Upper lobe of left lung (tissue), 4 donors: ENCODE data around the gene GADD45A.
A peak's percentile ranks its signal among the peaks of the same experiment; 100 is the strongest.

Experiments
- EP300 ChIP-seq, 4 donors: sonication (generic); formaldehyde crosslinking; IDR thresholded peaks; one replicate each; pipeline ENCODE4 v1.5.1; 2017; ENCODE audit warnings: antibody characterized with exemption in 4 of 4, control low read depth in 2 of 4
- POLR2A ChIP-seq, 4 donors: fragments of 450-650 bp; IDR thresholded peaks; one replicate each; pipeline ENCODE4 v1.5.1; 2016 to 2017; ENCODE audit warnings: antibody characterized with exemption in 4 of 4, mild to moderate bottlenecking in 2 of 4
- TF ChIP-seq, protein P1 (sequence below), 6 experiments: fragments of 450-650 bp in 4 of 6; fragments of 200-600 bp in 2 of 6; sonication (generic) in 2 of 6; IDR thresholded peaks; one replicate each; pipeline ENCODE4 v1.5.1; 2016 to 2019; ENCODE audit warnings: antibody characterized with exemption in 6 of 6

DNA sequence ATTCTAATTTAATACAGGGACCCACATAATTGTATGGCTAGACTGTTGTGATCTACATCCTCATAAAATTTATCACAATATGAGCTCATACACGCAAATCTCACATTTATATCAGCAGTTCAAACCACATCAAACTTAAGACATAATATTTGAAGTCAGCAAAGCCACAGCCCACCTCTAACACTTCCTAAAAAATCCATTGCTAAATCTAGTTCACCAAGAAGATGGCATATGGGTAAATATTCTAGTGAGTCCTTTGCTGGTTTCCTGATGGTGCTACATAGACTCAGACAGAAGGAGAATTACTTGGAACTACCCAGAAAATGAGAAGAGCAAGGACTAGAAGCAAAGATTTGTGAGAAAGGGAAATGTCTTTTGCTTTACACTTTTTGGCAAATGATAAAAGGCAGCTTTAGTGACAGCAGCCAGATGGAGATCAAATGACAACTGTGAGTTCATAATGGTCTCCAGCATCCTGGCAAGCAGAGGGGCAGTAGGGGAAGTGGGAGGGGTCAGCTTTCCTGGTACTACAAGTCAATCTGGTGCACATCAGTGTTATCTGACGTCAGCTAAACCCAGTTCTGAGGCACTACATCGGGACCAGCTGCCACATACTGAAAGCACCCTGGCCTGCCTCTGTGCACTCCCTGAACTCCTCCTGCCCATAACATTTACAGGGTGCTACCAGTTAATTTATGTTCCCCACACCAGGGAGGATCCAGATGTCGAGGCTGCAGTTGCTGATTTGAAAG, 10.6 kb upstream of the GADD45A start:
- TF ChIP-seq, protein P1, sequence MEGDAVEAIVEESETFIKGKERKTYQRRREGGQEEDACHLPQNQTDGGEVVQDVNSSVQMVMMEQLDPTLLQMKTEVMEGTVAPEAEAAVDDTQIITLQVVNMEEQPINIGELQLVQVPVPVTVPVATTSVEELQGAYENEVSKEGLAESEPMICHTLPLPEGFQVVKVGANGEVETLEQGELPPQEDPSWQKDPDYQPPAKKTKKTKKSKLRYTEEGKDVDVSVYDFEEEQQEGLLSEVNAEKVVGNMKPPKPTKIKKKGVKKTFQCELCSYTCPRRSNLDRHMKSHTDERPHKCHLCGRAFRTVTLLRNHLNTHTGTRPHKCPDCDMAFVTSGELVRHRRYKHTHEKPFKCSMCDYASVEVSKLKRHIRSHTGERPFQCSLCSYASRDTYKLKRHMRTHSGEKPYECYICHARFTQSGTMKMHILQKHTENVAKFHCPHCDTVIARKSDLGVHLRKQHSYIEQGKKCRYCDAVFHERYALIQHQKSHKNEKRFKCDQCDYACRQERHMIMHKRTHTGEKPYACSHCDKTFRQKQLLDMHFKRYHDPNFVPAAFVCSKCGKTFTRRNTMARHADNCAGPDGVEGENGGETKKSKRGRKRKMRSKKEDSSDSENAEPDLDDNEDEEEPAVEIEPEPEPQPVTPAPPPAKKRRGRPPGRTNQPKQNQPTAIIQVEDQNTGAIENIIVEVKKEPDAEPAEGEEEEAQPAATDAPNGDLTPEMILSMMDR (IDR thresholded peaks at IDR 0.05): no peak
- TF ChIP-seq POLR2A (IDR thresholded peaks at IDR 0.05): no peak
- TF ChIP-seq EP300 (IDR thresholded peaks at IDR 0.05): peak in 1 of 4 donors; percentile 64
